ENCODE data around the gene POU6F2.

DNA sequence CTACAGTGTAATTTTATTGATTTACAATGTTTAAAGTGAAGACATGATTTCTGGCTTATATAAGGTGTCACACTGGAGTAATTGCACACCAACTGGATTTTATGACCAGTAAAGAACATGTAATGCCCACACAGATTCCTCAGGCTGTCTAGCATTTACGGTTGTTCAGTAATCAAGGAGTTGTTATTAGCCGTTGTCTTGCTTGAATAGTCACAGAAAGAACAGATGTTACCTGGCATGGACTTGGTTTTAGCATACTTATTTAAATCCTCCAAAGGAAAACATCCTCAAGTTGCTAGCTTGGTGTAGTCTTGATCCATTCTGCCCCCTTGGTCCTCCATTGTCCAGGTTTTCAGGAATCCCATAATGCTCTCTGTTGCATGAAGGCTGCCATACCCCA, 65.8 kb downstream of the POU6F2 start:
- TF ChIP-seq ZNF274 (IDR thresholded peaks at IDR 0.05; ENCODE audit: low read length) (no peak), ZNF274 (tag by site-specific recombination; IDR thresholded peaks at IDR 0.05; ENCODE audit: borderline replicate concordance) (no peak), SCRT1 (tag by site-specific recombination; IDR thresholded peaks at IDR 0.05; ENCODE audit: borderline replicate concordance) (no peak), ZBTB7A (tag by site-specific recombination; IDR thresholded peaks at IDR 0.05; ENCODE audit: low read depth) (no peak), MZF1 (tag by site-specific recombination; IDR thresholded peaks at IDR 0.05; ENCODE audit: borderline replicate concordance) (no peak)
- TF ChIP-seq, protein P1, sequence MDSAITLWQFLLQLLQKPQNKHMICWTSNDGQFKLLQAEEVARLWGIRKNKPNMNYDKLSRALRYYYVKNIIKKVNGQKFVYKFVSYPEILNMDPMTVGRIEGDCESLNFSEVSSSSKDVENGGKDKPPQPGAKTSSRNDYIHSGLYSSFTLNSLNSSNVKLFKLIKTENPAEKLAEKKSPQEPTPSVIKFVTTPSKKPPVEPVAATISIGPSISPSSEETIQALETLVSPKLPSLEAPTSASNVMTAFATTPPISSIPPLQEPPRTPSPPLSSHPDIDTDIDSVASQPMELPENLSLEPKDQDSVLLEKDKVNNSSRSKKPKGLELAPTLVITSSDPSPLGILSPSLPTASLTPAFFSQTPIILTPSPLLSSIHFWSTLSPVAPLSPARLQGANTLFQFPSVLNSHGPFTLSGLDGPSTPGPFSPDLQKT (IDR thresholded peaks at IDR 0.05; ENCODE audit: borderline replicate concordance, low read depth, low read length) = no peak
- TF ChIP-seq, protein P2, sequence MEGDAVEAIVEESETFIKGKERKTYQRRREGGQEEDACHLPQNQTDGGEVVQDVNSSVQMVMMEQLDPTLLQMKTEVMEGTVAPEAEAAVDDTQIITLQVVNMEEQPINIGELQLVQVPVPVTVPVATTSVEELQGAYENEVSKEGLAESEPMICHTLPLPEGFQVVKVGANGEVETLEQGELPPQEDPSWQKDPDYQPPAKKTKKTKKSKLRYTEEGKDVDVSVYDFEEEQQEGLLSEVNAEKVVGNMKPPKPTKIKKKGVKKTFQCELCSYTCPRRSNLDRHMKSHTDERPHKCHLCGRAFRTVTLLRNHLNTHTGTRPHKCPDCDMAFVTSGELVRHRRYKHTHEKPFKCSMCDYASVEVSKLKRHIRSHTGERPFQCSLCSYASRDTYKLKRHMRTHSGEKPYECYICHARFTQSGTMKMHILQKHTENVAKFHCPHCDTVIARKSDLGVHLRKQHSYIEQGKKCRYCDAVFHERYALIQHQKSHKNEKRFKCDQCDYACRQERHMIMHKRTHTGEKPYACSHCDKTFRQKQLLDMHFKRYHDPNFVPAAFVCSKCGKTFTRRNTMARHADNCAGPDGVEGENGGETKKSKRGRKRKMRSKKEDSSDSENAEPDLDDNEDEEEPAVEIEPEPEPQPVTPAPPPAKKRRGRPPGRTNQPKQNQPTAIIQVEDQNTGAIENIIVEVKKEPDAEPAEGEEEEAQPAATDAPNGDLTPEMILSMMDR (tag by site-specific recombination; IDR thresholded peaks at IDR 0.05) = no peak
- TF ChIP-seq, protein P3, sequence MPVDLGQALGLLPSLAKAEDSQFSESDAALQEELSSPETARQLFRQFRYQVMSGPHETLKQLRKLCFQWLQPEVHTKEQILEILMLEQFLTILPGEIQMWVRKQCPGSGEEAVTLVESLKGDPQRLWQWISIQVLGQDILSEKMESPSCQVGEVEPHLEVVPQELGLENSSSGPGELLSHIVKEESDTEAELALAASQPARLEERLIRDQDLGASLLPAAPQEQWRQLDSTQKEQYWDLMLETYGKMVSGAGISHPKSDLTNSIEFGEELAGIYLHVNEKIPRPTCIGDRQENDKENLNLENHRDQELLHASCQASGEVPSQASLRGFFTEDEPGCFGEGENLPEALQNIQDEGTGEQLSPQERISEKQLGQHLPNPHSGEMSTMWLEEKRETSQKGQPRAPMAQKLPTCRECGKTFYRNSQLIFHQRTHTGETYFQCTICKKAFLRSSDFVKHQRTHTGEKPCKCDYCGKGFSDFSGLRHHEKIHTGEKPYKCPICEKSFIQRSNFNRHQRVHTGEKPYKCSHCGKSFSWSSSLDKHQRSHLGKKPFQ (tag by site-specific recombination; IDR thresholded peaks at IDR 0.05) = no peak

Measured in HEK293 (cell line).